Activated gamma-delta T cell (primary cell): ENCODE results near the gene MROH2A.

Source experiments
- DNase-seq: peaks from one replicate; lab custom pipeline; 2025; lab: John Stamatoyannopoulos, UW

Gene MROH2A

GRCh38 chr2:233835230-233836186, 57.4 kb downstream of the MROH2A start:
- no peak for DNase-seq

GRCh38 chr2:233836359-233836758, 58.2 kb downstream of the MROH2A start:
- no peak for DNase-seq

GRCh38 chr2:233837694-233838229, 59.6 kb downstream of the MROH2A start:
- DNase-seq: no peak

- no peak for DNase-seq
Observed at GRCh38 chr2:233838251-233838650, 60.1 kb downstream of the MROH2A start.

DNA sequence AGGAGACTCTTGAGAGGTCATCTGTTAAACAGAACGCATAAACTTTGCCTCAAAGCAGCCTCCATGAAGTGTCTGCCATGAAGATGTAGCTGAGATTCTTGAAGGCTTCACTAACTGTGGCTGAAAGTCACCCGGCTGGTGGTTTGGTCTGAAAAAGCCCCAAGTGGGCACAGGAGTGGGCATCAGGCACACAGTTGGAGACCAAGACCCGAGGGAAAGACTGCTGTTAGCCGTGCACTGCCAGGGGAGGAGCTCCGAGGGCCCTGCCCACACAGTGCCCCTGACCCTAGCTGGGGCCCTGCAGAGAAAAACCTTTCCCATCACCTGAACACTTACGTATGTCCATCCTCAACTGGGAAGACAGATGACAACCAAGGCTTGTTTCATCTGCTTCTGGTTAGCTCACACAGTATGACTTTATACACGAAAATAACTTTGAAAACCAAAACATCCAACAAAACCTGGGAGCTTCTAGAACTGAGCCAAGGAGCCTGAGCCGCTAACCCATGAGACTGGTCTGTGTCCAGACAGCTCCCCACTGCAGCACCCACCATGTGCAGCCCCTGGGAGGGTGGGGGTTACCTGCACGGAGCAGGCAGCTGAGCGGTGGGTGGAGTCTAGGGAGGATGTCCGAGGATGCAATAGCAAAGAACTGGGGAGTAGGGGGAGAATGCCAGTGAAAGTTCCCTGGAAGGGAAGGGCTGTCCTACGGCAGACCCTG, 60.8 kb downstream of the MROH2A start:
- no peak for DNase-seq

GRCh38 chr2:233839447-233839820, 61.3 kb downstream of the MROH2A start:
- no peak for DNase-seq

DNA sequence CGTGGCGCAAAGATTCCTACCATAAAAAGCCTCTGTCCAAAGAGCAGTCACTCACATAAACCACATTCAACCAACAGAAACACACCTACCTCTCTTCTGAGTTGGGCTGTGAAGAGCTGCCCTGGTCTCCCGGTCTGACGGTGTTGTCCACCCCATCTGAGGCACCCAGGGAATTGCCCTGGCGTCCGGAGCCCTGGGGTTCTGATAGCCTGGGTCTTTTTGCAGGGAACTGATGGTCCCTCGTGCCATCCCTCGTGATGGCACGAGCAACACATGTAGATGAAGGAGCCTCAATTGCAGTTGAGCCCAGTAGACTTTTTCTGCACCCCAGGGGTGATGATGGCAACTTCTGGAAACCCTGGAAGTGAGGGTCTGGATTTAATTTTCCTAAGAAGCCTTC, 62.4 kb downstream of the MROH2A start:
- DNase-seq: no peak

DNA sequence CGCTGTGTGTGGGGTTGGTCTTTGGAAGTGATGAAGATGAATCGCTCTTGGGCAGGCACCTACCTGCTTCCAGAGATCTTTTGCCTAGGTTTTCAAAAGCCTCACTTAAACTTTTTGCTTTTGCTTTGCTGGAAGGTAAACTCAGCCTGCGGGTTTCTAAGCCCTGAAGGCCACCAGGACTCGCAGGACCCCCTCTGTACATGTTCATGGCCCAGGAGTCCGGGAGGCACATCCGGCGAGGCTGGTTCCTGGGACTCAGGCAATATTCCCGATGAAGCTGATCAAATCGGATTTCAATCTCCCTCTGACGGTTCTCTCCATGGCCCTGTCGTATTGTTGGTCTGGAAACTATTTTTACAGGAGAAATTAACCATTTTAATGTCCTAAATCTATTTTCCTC, 63.1 kb downstream of the MROH2A start:
- no peak for DNase-seq

DNA sequence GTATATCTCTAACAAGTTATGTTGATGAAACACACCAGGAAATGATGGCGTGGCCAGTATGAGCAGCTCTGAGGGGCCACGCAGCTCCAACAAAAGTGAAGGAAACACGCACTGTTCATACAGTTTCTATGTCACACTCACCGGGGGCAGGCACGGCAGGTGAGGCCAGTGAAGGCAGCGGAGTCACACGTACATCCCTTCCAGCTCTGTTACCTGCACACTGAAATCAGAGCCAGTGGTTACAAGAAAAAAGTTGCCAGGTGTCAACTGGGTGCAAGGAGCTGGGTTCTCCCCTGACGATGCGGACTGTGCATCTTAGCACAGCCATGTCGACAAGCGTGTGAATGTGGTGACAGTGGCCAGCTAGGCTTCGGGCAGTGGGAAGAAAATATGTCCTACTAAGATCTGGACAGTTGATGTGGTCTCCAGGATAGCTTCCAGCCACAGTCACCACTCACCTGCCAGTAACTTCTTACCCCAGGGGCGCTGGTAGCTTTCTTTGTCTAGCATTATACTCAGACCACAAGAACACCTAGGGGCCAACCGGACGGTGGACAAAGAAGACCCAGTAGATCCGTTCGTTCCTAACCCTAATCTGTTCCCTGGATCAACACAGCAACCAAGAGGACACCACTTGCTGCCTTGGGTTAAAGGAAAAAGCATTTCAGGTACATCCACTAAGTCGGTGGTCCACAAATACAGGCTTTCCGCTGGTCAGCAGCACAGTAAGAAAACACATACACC, 66.1 kb downstream of the MROH2A start:
- DNase-seq: no peak

- no peak for DNase-seq
Observed at GRCh38 chr2:233844836-233845235, 66.7 kb downstream of the MROH2A start.

DNA sequence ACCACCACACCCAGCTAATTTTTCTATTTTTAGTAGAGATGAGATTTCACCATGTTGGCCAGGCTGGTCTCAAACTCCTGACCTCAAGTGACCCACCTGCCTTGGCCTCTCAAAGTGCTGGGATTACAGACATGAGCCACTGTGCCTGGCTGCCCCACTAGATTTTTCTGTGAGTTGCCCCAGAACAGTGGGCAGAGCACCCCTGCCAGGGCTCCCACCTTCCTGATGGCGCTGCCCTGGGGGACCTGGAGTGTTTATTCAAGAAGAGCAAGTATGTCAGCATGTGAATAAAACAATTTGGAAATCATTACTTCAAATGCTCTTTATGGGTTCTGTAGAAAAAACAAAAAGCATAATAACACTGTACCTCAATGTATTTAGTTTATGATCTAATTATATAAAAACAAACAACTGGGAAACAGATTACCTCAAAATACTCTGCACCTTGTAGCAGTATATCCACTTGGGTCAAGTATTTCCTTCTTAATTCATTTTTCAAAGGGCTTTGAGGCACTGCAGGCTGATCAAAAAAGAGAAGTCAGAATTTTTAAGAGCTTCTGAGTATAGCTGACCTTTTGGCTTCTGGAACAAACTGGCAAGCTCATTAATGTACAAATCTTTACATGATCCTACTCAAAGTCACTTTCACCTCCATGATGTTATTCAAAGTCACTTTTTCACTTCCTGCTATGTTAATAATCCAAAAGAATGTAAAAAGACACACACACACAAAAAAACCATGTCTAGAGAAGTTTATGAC, 67.4 kb downstream of the MROH2A start:
- no peak for DNase-seq

DNA sequence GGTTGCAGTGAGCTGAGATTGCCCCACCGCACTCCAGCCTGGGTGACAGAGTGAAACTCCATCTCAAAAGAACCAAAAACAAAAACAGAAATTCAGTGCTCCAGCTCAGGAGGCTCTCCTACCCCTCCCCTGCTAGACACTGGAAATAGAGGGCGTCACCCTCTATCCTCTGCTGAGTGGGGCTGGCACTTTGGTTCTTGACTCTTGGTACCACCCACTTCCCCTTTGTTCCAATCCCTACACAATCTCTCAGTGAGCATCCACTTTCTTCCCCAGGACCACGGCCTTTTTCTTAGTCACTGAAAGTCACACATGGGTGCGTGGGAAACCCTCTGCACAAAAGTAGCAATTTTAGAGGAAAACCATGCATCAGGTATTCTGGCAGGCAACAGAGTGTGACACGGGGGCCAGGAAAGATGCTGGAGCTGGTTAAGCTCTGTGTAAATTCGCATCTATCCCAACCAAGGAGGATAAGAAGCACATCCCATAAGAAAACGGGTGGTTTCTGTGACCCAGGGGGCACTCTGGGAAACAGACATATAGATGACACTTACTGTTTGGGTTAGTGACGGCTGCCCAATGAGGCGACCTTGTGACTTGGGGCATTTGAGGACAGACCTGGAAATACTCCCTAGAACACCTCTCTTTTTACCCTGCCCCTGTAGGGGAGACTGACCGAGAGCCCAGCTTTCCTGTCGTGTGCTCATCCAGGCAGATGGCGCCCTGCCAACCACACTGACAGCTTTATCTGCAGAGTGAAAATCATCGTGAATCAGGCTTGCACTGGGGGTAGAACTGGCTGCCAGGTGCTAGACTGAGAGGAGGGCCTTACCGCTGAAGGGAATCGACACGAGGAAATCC, 68.5 kb downstream of the MROH2A start:
- DNase-seq: no peak

- no peak for DNase-seq
Observed at GRCh38 chr2:233847248-233847898, 69.2 kb downstream of the MROH2A start.

DNA sequence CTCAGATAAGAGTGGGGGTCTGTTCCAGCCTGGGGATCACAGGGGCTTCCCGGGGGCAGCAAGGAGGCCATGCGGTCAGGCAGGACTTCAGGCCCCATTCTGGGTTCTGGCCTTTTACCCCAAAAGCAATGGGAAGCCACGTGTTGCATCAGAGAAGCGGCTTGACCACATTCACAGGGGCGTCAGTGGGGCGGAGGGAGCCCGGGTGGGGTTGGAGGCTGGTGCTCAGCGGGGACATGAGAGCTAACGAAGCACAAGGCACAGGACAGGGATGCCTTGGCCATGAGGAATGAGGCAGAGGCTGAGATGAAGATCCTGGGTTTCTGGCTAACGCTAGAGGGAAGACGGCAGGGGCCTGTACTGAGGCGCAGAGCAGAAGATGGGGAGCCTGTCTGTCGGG, 70.1 kb downstream of the MROH2A start:
- no peak for DNase-seq

DNA sequence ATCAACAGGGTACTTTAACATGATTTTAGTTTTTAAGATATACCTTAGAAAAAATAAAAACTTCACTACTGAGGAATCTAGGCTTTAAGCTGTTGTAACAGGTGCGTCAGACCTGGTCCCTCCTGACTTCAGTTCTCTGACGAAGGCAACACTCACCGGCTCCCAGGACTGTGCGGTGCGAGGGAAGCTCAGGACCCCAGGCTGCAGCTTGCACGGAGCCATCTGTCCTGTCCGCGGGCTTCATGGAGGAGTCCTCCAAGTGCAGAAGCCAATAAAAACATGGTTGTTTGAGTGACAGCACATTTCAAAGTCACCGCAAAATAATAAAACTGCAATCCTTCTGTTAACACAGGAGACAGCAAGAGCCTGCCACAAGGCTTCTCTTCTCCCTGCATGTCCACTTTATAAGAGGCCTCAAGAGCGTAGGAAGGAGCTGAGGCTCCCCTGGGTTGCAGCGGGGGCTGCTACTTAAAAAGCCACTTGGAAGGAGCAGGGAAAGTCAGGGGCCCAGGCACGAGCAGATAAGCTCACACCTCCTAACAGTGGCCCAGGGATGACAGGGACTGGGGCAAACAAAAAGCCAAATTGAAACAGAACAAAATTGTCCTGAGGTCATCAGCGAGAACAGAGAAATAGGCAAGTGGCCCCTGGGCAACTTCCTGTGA, 71.6 kb downstream of the MROH2A start:
- no peak for DNase-seq

- no peak for DNase-seq
Observed at GRCh38 chr2:233850745-233851144, 72.6 kb downstream of the MROH2A start.

DNA sequence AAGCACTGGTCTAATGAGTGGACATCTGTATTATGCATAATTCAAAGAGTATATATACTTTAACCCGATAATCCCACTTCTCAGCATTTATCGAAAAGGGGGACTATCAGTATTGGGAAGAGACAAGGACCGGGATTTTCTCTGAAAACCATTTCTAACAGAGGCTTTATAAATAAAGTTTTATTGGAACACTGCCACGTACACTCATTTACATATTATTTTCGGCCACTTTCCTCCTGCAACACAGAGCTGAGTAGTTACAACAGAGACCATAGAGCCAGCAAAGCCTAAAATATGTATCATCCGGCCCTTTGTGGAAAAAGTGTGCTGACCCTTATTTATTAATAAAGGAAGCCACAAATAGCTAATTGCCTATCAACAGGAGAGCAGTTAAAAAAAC, 73.0 kb downstream of the MROH2A start:
- DNase-seq: no peak

DNA sequence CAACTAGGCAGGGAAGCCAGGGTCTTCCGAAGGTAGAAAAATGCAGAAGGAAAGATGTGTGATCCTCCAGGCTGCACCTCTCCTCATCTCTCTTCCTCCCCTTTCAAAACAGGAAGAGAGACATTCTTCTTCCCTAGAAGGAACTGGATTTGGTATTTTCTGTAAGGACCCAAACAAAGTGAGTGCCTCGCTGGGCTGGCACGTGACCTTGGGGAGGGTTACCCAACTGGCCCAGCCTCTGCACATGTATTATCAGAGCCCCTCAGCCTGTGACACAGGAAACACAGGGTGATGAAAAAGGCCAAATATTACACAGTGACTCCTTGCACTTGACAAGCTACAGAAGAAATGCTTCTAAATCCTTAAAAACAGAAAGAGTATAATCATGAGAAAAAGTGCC, 73.9 kb downstream of the MROH2A start:
- no peak for DNase-seq

DNA sequence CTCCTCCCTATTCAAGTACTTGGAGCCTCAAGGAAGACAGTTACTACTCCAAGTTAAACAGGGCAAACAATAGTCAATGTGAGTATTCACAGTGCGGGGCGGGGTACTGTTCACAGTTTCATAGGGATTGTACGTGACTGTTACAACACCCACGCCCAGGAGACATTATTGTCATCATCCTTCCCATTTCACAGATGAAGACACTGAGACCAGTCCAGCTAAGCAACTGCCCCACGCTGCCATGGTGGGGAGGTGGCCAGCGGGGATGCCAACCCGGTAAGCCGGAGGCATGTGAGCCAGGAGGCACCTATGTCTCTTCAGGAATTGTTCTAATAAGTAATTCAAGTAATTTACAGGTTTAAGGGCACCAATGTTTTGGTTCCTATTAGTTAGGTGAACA, 75.2 kb downstream of the MROH2A start:
- DNase-seq: no peak

GRCh38 chr2:233853883-233854240, 75.7 kb downstream of the MROH2A start:
- no peak for DNase-seq
